GM23338 (cell line): ENCODE measurements around the gene GNG7. TPM values are rescaled to one million over a fixed set of nuclear protein-coding genes. Genes with fewer than 3 reads are reported as not detected.

Experiments
- ATAC-seq: fragments of 200-7000 bp; cut with Tn5 transposase; 3 replicates; pipeline ENCODE4 v1.9.1; 2020
- DNase-seq: peaks from one replicate; pipeline ENCODE4 v3.0.0-alpha.2; 2015; ENCODE audit warnings: low spot score
- H2AFZ ChIP-seq: fragments of 200-600 bp; sonication (generic); 2 replicates; pipeline ENCODE4 v1.8.0; 2016; ENCODE audit warnings: antibody characterized with exemption, mild to moderate bottlenecking, moderate library complexity
- H3F3A ChIP-seq: fragments of 200-600 bp; sonication (generic); replicated peaks from 2 replicates; pipeline ENCODE4 v1.8.0; 2017; ENCODE audit warnings: antibody characterized with exemption, mixed run types, low read depth
- H3K27ac ChIP-seq: fragments of 200-600 bp; sonication (generic); 2 replicates; pipeline ENCODE4 v1.6.1; 2016; ENCODE audit warnings: low read depth
- H3K27me3 ChIP-seq: fragments of 200-600 bp; sonication (generic); 2 replicates; pipeline ENCODE4 v1.8.0; 2016; ENCODE audit warnings: mild to moderate bottlenecking, mixed run types, moderate library complexity; ENCODE audit not compliant: insufficient read depth
- H3K36me3 ChIP-seq: fragments of 200-600 bp; sonication (generic); 2 replicates; pipeline ENCODE4 v1.8.0; 2016; ENCODE audit warnings: mild to moderate bottlenecking; ENCODE audit not compliant: insufficient read depth
- H3K4me1 ChIP-seq: fragments of 200-600 bp; sonication (generic); 2 replicates; pipeline ENCODE4 v1.8.0; 2016; ENCODE audit warnings: mild to moderate bottlenecking, moderate library complexity; ENCODE audit not compliant: insufficient read depth
- H3K4me2 ChIP-seq: fragments of 200-600 bp; sonication (generic); 2 replicates; pipeline ENCODE4 v1.7.1; 2017; ENCODE audit warnings: mixed run types
- H3K4me3 ChIP-seq: fragments of 200-600 bp; sonication (generic); 2 replicates; pipeline ENCODE4 v1.6.1; 2016; ENCODE audit warnings: mixed run types
- H3K79me2 ChIP-seq: fragments of 200-600 bp; sonication (generic); replicated peaks from 2 replicates; pipeline ENCODE4 v1.8.0; 2017; ENCODE audit warnings: mild to moderate bottlenecking; ENCODE audit not compliant: insufficient read depth
- H3K9me2 ChIP-seq: fragments of 200-600 bp; sonication (generic); 2 replicates; pipeline ENCODE4 v1.8.0; 2017; ENCODE audit not compliant: insufficient read depth
- H4K20me1 ChIP-seq: fragments of 200-600 bp; sonication (generic); replicated peaks from 2 replicates; pipeline ENCODE4 v1.8.0; 2017; ENCODE audit warnings: mild to moderate bottlenecking; ENCODE audit not compliant: insufficient read depth
- H3K27ac Mint-ChIP-seq: 2 replicates; pipeline ENCODE4 v1.8.0; 2020; ENCODE audit warnings: inconsistent platforms, mild to moderate bottlenecking, moderate library complexity, mixed read lengths
- H3K27me3 Mint-ChIP-seq: 3 replicates; pipeline ENCODE4 v1.8.0; 2022; ENCODE audit warnings: low read depth, mild to moderate bottlenecking, moderate library complexity, mixed read lengths, inconsistent platforms; ENCODE audit not compliant: insufficient read depth, poor library complexity
- H3K36me3 Mint-ChIP-seq: 3 replicates; pipeline ENCODE4 v1.8.0; 2021; ENCODE audit warnings: low read depth, mild to moderate bottlenecking, inconsistent platforms, moderate library complexity, mixed read lengths
- H3K4me1 Mint-ChIP-seq: 3 replicates; pipeline ENCODE4 v1.8.0; 2020; ENCODE audit warnings: mild to moderate bottlenecking, inconsistent platforms, mixed read lengths
- H3K4me3 Mint-ChIP-seq: 3 replicates; pipeline ENCODE4 v1.8.0; 2021; ENCODE audit warnings: moderate library complexity, mild to moderate bottlenecking, inconsistent platforms, mixed read lengths
- H3K9me3 Mint-ChIP-seq: 3 replicates; pipeline ENCODE4 v1.8.0; 2020; ENCODE audit warnings: moderate library complexity, mild to moderate bottlenecking, inconsistent platforms, mixed read lengths
- CREB1 ChIP-seq: fragments of 250-450 bp; sonication (Bioruptor Pico); IDR thresholded peaks from 2 replicates; pipeline ENCODE4 v1.5.0; 2020; ENCODE audit warnings: low read depth, mild to moderate bottlenecking, moderate library complexity
- EZH2phosphoT487 ChIP-seq: fragments of 200-600 bp; sonication (generic); IDR thresholded peaks from one replicate; pipeline ENCODE4 v1.8.1; 2018; ENCODE audit warnings: antibody characterized with exemption; ENCODE audit not compliant: unreplicated experiment
- JUNB ChIP-seq: IDR thresholded peaks from one replicate; pipeline ENCODE4 v1.6.1; 2016; ENCODE audit warnings: antibody characterized with exemption; ENCODE audit not compliant: unreplicated experiment
- NANOG ChIP-seq: IDR thresholded peaks from 2 replicates; pipeline ENCODE4 v1.6.1; 2016; ENCODE audit warnings: antibody characterized with exemption, borderline replicate concordance
- POLR2AphosphoS5 ChIP-seq: IDR thresholded peaks from 2 replicates; pipeline ENCODE4 v1.6.1; 2016; ENCODE audit warnings: antibody characterized with exemption, low read depth
- STAT1 ChIP-seq: IDR thresholded peaks from one replicate; pipeline ENCODE4 v1.6.1; 2016; ENCODE audit warnings: antibody characterized with exemption; ENCODE audit not compliant: unreplicated experiment
- ZNF331 ChIP-seq: fragments of 250-450 bp; sonication (Bioruptor Pico); IDR thresholded peaks from 2 replicates; pipeline ENCODE4 v1.5.0; 2020; ENCODE audit warnings: low read depth, mild to moderate bottlenecking, moderate library complexity
- polyA plus RNA-seq: library from polyadenylated mRNA; unstranded; fragments of >200 nt; fragmentation: Nextera tagmentation; extraction: Ambion mirVana; gene quantifications from 2 replicates; pipeline ENCODE4 v1.2.1, GENCODE V29; 2016
- total RNA-seq: library from RNA; depleted of rRNA; stranded (reverse); fragments of >200 nt; shearing (Covaris generic); gene quantifications from 2 replicates; pipeline ENCODE4 v1.2.3, GENCODE V29; 2014
- TF ChIP-seq, protein P1 (sequence below), 2 experiments: fragments of 200-600 bp in 1 of 2; sonication (generic) in 1 of 2; conservative IDR thresholded peaks; 2 replicates each; pipeline versions ENCODE4 v1.5.1 to v1.6.1; 2016 to 2017; ENCODE audit warnings: antibody characterized with exemption in 2 of 2, low read depth in 2 of 2, mild to moderate bottlenecking in 2 of 2, moderate library complexity in 1 of 2

GNG7 gene
- total and polyA plus RNA-seq, 2 experiments from 2014 or later: 5.1 to 5.4 TPM

DNA sequence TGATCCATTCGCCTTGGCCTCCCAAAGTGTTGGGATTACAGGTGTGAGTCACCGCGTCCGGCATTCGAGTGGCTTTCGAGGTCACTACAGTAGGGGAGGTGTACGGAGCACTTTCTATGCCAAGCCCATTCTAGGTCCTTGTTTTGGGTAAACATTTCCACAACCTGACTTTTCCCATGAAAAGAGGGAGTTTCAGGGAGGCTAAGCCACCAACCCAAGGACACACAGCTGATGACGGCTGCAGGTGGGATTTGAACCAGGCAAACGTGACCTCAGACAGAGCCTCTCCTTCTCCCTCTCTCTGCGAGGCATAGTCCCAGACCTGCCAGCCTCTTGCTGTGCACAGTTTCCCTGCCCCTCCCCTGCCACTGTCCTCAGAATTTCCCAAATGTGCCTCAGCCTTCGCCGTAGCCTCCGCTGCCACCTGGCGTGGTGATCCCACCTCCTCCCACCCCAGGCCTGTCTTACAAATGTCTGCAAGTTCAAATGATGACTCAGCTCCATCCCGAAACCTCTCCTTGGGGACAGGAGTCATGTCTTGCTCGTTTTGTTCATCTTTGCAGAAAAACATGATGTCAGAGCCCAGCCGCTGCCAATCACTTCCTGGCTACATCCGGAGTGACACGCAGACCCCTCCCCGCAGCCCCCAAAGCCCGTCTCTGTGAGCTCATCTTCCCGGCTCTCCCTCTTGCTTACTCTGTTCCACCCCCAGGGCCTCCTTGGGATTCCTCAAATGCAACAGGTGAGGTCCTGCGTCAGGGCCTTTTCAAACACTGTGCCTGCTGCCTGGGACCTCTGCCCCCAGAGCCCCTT is 233.2 kb downstream of the GNG7 start:
- Histone ChIP-seq H2AFZ (peak overlapping the region; percentile 73; the same call in 1 of the 2 replicates), H3K9me2 (no peaks in the 10 kb centered on the region), H3K4me3 (no peak overlapping the region), H3K79me2 (no peaks in the 10 kb centered on the region), H3K27ac (no peak overlapping the region), H3K27me3 (no peaks in the 10 kb centered on the region), H3K36me3 (no peaks in the 10 kb centered on the region), H3K4me2 (no peak overlapping the region), H3K4me1 (0 out of 2 replicates have a peak, but pooled peaks cover 6% of the 10 kb centered on the region), H3F3A (no peaks in the 10 kb centered on the region; the same call in 1 of the 2 replicates), H4K20me1 (no peaks in the 10 kb centered on the region)
- Mint-ChIP-seq H3K4me3 (no peak overlapping the region), H3K27me3 (peaks cover 8% of the 10 kb centered on the region), H3K27ac (peak overlapping the region; percentile 81), H3K4me1 (peaks cover 8% of the 10 kb centered on the region), H3K36me3 (no peaks in the 10 kb centered on the region), H3K9me3 (no peaks in the 10 kb centered on the region)
- no peak for TF ChIP-seq ZNF331 (CRISPR knock-in tag)
- TF ChIP-seq, protein P1, sequence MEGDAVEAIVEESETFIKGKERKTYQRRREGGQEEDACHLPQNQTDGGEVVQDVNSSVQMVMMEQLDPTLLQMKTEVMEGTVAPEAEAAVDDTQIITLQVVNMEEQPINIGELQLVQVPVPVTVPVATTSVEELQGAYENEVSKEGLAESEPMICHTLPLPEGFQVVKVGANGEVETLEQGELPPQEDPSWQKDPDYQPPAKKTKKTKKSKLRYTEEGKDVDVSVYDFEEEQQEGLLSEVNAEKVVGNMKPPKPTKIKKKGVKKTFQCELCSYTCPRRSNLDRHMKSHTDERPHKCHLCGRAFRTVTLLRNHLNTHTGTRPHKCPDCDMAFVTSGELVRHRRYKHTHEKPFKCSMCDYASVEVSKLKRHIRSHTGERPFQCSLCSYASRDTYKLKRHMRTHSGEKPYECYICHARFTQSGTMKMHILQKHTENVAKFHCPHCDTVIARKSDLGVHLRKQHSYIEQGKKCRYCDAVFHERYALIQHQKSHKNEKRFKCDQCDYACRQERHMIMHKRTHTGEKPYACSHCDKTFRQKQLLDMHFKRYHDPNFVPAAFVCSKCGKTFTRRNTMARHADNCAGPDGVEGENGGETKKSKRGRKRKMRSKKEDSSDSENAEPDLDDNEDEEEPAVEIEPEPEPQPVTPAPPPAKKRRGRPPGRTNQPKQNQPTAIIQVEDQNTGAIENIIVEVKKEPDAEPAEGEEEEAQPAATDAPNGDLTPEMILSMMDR (conservative IDR thresholded peaks at IDR 0.05; ENCODE audit: low read depth in 2 of 2): 0 out of 4 replicates have a peak, but pooled peaks of 1 of the 2 experiments have one; percentile 10
- peak; percentile 65 for DNase-seq
- ATAC-seq: peak; percentile 33

DNA sequence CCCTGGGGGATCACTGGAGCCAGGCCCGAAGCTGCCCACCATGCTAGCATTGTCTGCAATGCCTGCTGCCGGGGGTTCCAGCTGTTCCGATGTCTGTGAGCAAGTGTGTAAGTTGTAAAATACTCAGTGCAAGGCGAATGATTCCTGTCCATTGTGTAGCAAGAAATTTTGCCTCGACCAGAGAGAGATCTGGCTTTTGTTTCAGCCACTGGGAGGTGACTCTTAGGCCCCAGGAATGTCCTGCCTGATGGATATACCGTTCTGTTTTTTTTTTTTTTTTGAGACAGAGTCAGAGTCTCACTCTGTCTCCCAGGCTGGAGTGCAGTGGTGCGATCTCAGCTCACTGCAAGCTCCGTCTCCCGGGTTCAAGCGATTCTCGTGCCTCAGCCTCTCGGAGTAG is 233.9 kb downstream of the GNG7 start:
- H3K4me1 Mint-ChIP-seq: peaks cover 8% of the 10 kb centered on the region
- H3K9me3 Mint-ChIP-seq: no peaks in the 10 kb centered on the region
- H3K27ac Mint-ChIP-seq: peak overlapping the region; percentile 66; the same call in 1 of the 2 replicates
- Histone ChIP-seq H3K27me3 (no peaks in the 10 kb centered on the region), H3K4me2 (no peak overlapping the region), H3K27ac (no peak overlapping the region), H2AFZ (no peak overlapping the region), H3K79me2 (no peaks in the 10 kb centered on the region), H3K36me3 (no peaks in the 10 kb centered on the region), H3F3A (no peaks in the 10 kb centered on the region; the same call in 1 of the 2 replicates), H3K4me1 (0 out of 2 replicates have a peak, but pooled peaks cover 6% of the 10 kb centered on the region), H3K4me3 (no peak overlapping the region), H4K20me1 (no peaks in the 10 kb centered on the region), H3K9me2 (no peaks in the 10 kb centered on the region)
- DNase-seq: no peak
- no peak overlapping the region for H3K4me3 Mint-ChIP-seq
- no peak; the same call in 2 of the 3 replicates for ATAC-seq
- TF ChIP-seq POLR2AphosphoS5 (no peak), EZH2phosphoT487 (no peak), STAT1 (no peak)
- H3K27me3 Mint-ChIP-seq: peaks cover 8% of the 10 kb centered on the region
- H3K36me3 Mint-ChIP-seq: no peaks in the 10 kb centered on the region

GRCh38 chr19:2464389-2464788 is 238.1 kb downstream of the GNG7 start:
- Histone ChIP-seq H3K79me2 (no peaks in the 10 kb centered on the region), H3K36me3 (no peaks in the 10 kb centered on the region), H3K4me1 (0 out of 2 replicates have a peak, but pooled peaks cover 2% of the 10 kb centered on the region), H3K4me3 (no peak overlapping the region), H3K27me3 (no peaks in the 10 kb centered on the region), H3K9me2 (no peaks in the 10 kb centered on the region), H3F3A (no peaks in the 10 kb centered on the region), H3K27ac (no peak overlapping the region), H2AFZ (no peak overlapping the region), H3K4me2 (no peak overlapping the region), H4K20me1 (no peaks in the 10 kb centered on the region)
- Mint-ChIP-seq H3K36me3 (no peaks in the 10 kb centered on the region; the same call in 2 of the 3 replicates), H3K4me1 (peaks cover 9% of the 10 kb centered on the region), H3K4me3 (no peak overlapping the region), H3K27me3 (peaks cover 14% of the 10 kb centered on the region), H3K27ac (no peak overlapping the region), H3K9me3 (peaks cover 5% of the 10 kb centered on the region; the same call in 1 of the 3 replicates)
- no peak for DNase-seq
- ATAC-seq: no peak
- TF ChIP-seq CREB1 (CRISPR knock-in tag) (no peak), JUNB (no peak), NANOG (no peak)
